Upper lobe of left lung (tissue), 6 donors: ENCODE results near the gene CFAP52. TPM values are rescaled to one million over a fixed set of nuclear protein-coding genes. Genes with fewer than 3 reads are reported as not detected.
"Not testable (repeated sequence)": the region's sequence is repeated elsewhere in the genome, so short reads cannot be mapped to it uniquely, and the experiment has no call there.

Experiments used
- ATAC-seq, 2 donors: fragments of 200-7000 bp; cut with Tn5 transposase; one replicate each; pipeline ENCODE4 v1.9.1; 2022; ENCODE audit warnings: mild to moderate bottlenecking in 2 of 2, moderate library complexity in 2 of 2; ENCODE audit not compliant: low FRiP score in 2 of 2
- DNase-seq, 2 donors: peaks; one replicate each; pipeline ENCODE4 v3.0.0-alpha.2; 2019 to 2020
- H3K27ac ChIP-seq, 4 donors: fragments of 200-600 bp; sonication (generic); one replicate each; pipeline ENCODE4 v1.5.1; 2016 to 2019
- H3K27me3 ChIP-seq, 4 donors: fragments of 200-600 bp; sonication (generic); one replicate each; pipeline ENCODE4 v1.5.1; 2017 to 2019
- H3K36me3 ChIP-seq, 4 donors: fragments of 200-600 bp; sonication (generic); one replicate each; pipeline ENCODE4 v1.5.1; 2016 to 2019
- H3K4me1 ChIP-seq, 4 donors: fragments of 200-600 bp; sonication (generic); one replicate each; pipeline ENCODE4 v1.5.1; 2018 to 2019
- H3K4me3 ChIP-seq, 4 donors: fragments of 200-600 bp; sonication (generic); one replicate each; pipeline ENCODE4 v1.5.1; 2017 to 2019; ENCODE audit warnings: mild to moderate bottlenecking in 2 of 4, moderate library complexity in 1 of 4
- H3K9me3 ChIP-seq, 4 donors: fragments of 200-600 bp; sonication (generic); one replicate each; pipeline ENCODE4 v1.5.1; 2018 to 2019
- CTCF ChIP-seq, 6 experiments: fragments of 450-650 bp in 4 of 6; fragments of 200-600 bp in 2 of 6; sonication (generic) in 2 of 6; IDR thresholded peaks; one replicate each; pipeline ENCODE4 v1.5.1; 2016 to 2019; ENCODE audit warnings: antibody characterized with exemption in 6 of 6
- EP300 ChIP-seq, 4 donors: sonication (generic); formaldehyde crosslinking; IDR thresholded peaks; one replicate each; pipeline ENCODE4 v1.5.1; 2017; ENCODE audit warnings: antibody characterized with exemption in 4 of 4, control low read depth in 2 of 4
- POLR2A ChIP-seq, 4 donors: fragments of 450-650 bp; IDR thresholded peaks; one replicate each; pipeline ENCODE4 v1.5.1; 2016 to 2017; ENCODE audit warnings: antibody characterized with exemption in 4 of 4, mild to moderate bottlenecking in 2 of 4
- POLR2AphosphoS5 ChIP-seq, 2 donors: sonication (generic); formaldehyde crosslinking; IDR thresholded peaks; one replicate each; pipeline ENCODE4 v1.5.1; 2017; ENCODE audit warnings: antibody characterized with exemption in 2 of 2
- WGBS, 2 donors: methylation state at CpG; one replicate each; pipeline ENCODE4 v1.1.5; 2017 to 2018; 5-methylcytosine and 5-hydroxymethylcytosine counted together
- total RNA-seq, 6 donors: library from RNA; depleted of rRNA in 4 of 6; stranded (reverse); fragments of >200 nt in 4 of 6; gene quantifications; one replicate each; pipeline versions ENCODE4 v1.1.0 to v1.2.1, GENCODE V29; 2016 to 2021
- donor health status: DM: no; HTN: no; CAD: no; lungs with moderate emphysema.
- donor health status: DM: no; HTN: yes; CAD: no; lungs with severe emphysema.

The CFAP52 gene
- total RNA-seq, 6 donors from 2014 or later: 0.72 to 69.0 (median 12.5) TPM

- WGBS, 2 donors: 89 to 93% methylated on average over 5 to 10 of the region's 10 CpGs
Measured at GRCh38 chr17:9587969-9588656, 11.7 kb downstream of the CFAP52 start.

GRCh38 chr17:9594065-9594464, 17.6 kb downstream of the CFAP52 start:
- TF ChIP-seq POLR2AphosphoS5 (IDR thresholded peaks at IDR 0.05) (no peak), POLR2A (IDR thresholded peaks at IDR 0.05) (no peak)
- 81 to 89% methylated on average over 6 of the region's 6 CpGs for WGBS, 2 donors
- no peak for DNase-seq

More at GRCh38 chr17:9587969-9588656, 11.7 kb downstream of the CFAP52 start:
- DNase-seq: no peak
- H3K9me3 ChIP-seq: no peaks in the 10 kb centered on the region
- no peak for ATAC-seq
- H3K27me3 ChIP-seq: no peaks in the 10 kb centered on the region
- H3K36me3 ChIP-seq: no peaks in the 10 kb centered on the region
- H3K4me1 ChIP-seq: no peaks in the 10 kb centered on the region
- no peak overlapping the region for H3K4me3 ChIP-seq
- TF ChIP-seq EP300 (IDR thresholded peaks at IDR 0.05) (no peak), POLR2A (IDR thresholded peaks at IDR 0.05) (no peak), CTCF (IDR thresholded peaks at IDR 0.05) (no peak), POLR2AphosphoS5 (IDR thresholded peaks at IDR 0.05) (no peak)
- no peak overlapping the region for H3K27ac ChIP-seq

GRCh38 chr17:9597638-9598037, 21.2 kb downstream of the CFAP52 start:
- not testable (repeated sequence) for DNase-seq, H3K4me1 ChIP-seq, H3K36me3 ChIP-seq, H3K4me3 ChIP-seq, ATAC-seq, H3K9me3 ChIP-seq, H3K27ac ChIP-seq, H3K27me3 ChIP-seq
- 87 to 96% methylated on average over 5 of the region's 5 CpGs for WGBS, 2 donors

More at GRCh38 chr17:9594065-9594464, 17.6 kb downstream of the CFAP52 start:
- Histone ChIP-seq H3K4me1 (no peaks in the 10 kb centered on the region), H3K36me3 (no peaks in the 10 kb centered on the region), H3K27me3 (no peaks in the 10 kb centered on the region), H3K9me3 (no peaks in the 10 kb centered on the region), H3K27ac (no peak overlapping the region), H3K4me3 (no peak overlapping the region)
- ATAC-seq: no peak

- Histone ChIP-seq H3K27ac (no peak overlapping the region), H3K4me1 (no peaks in the 10 kb centered on the region), H3K4me3 (no peak overlapping the region), H3K36me3 (no peaks in the 10 kb centered on the region), H3K9me3 (no peaks in the 10 kb centered on the region), H3K27me3 (no peaks in the 10 kb centered on the region)
- WGBS, 2 donors: 84 to 86% methylated on average over 4 of the region's 4 CpGs
- ATAC-seq (no peak), DNase-seq (no peak)
- TF ChIP-seq POLR2AphosphoS5 (IDR thresholded peaks at IDR 0.05) (no peak), CTCF (IDR thresholded peaks at IDR 0.05) (no peak), EP300 (IDR thresholded peaks at IDR 0.05) (no peak)
Measured at GRCh38 chr17:9598661-9599060, 22.2 kb downstream of the CFAP52 start.

GRCh38 chr17:9604583-9604982, 28.1 kb downstream of the CFAP52 start:
- not testable (repeated sequence) for ATAC-seq, DNase-seq, H3K27me3 ChIP-seq, H3K36me3 ChIP-seq, H3K4me1 ChIP-seq, H3K27ac ChIP-seq, H3K4me3 ChIP-seq, H3K9me3 ChIP-seq
- WGBS, 2 donors: 88 to 91% methylated on average over 5 of the region's 5 CpGs

GRCh38 chr17:9606453-9606852, 30.0 kb downstream of the CFAP52 start:
- 87 to 89% methylated on average over 6 of the region's 6 CpGs for WGBS, 2 donors
- H3K4me3 ChIP-seq: no peak overlapping the region
- ATAC-seq: no peak

GRCh38 chr17:9607058-9607457, 30.6 kb downstream of the CFAP52 start:
- H3K36me3 ChIP-seq, ATAC-seq, H3K9me3 ChIP-seq, H3K4me3 ChIP-seq, H3K27ac ChIP-seq, H3K4me1 ChIP-seq, DNase-seq, H3K27me3 ChIP-seq: not testable (repeated sequence)
- 72 to 88% methylated on average over 5 of the region's 5 CpGs for WGBS, 2 donors

More at GRCh38 chr17:9606453-9606852, 30.0 kb downstream of the CFAP52 start:
- Histone ChIP-seq H3K36me3 (no peaks in the 10 kb centered on the region), H3K27ac (no peak overlapping the region), H3K27me3 (no peaks in the 10 kb centered on the region), H3K9me3 (no peaks in the 10 kb centered on the region), H3K4me1 (no peaks in the 10 kb centered on the region)
- no peak for DNase-seq
- TF ChIP-seq POLR2A (IDR thresholded peaks at IDR 0.05) (no peak), CTCF (IDR thresholded peaks at IDR 0.05) (no peak), EP300 (IDR thresholded peaks at IDR 0.05) (no peak), POLR2AphosphoS5 (IDR thresholded peaks at IDR 0.05) (no peak)
